GM21576 (cell line): ENCODE results near the gene LRRC57.
"Not testable (repeated sequence)": the region's sequence is repeated elsewhere in the genome, so short reads cannot be mapped to it uniquely, and the experiment has no call there.

ENCODE experiments used
- ATAC-seq: cut with Tn5 transposase; IDR thresholded peaks from one replicate; pipeline ENCODE4 v1.9.1; 2021; ENCODE audit warnings: mild to moderate bottlenecking, moderate library complexity; ENCODE audit not compliant: unreplicated experiment

Gene LRRC57

GRCh38 chr15:42548249-42549031 lies at the start of gene LRRC57, which contains the start of gene HAUS2:
LRRC57 (minus strand) TSS chr15:42548793; CDS start chr15:42548434, 359 bp downstream.
HAUS2 (plus strand) TSS chr15:42548838; CDS start chr15:42548873, 35 bp downstream.
- peak; percentile 70 for ATAC-seq

- ATAC-seq = no peak
These were observed 47.1 kb upstream of the LRRC57 start for GRCh38 chr15:42595626-42596240.

- no peak for ATAC-seq
These were observed 45.5 kb upstream of the LRRC57 start for GRCh38 chr15:42594095-42594494.

GRCh38 chr15:42593143-42593542 lies 44.5 kb upstream of the LRRC57 start:
- no peak for ATAC-seq

DNA sequence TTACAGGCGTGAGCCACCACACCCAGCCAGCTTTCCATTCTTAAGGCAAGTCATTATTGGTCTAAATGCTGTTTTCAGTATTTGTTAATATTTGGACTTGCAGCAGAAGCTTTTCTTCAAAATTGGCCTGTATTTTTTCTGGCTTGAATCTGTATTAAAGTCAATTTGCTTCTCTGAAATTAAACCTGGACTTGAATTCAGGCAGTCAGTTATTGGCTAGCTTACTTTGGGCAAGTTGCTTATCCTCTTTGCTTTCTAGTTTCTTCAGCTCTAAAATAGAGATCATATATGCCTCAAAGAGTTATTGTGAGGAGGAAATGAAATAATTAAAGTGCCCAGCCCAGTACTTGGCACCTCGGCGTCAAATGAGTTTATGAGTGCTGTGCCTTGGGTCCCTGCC lies 44.1 kb upstream of the LRRC57 start:
- no peak for ATAC-seq

DNA sequence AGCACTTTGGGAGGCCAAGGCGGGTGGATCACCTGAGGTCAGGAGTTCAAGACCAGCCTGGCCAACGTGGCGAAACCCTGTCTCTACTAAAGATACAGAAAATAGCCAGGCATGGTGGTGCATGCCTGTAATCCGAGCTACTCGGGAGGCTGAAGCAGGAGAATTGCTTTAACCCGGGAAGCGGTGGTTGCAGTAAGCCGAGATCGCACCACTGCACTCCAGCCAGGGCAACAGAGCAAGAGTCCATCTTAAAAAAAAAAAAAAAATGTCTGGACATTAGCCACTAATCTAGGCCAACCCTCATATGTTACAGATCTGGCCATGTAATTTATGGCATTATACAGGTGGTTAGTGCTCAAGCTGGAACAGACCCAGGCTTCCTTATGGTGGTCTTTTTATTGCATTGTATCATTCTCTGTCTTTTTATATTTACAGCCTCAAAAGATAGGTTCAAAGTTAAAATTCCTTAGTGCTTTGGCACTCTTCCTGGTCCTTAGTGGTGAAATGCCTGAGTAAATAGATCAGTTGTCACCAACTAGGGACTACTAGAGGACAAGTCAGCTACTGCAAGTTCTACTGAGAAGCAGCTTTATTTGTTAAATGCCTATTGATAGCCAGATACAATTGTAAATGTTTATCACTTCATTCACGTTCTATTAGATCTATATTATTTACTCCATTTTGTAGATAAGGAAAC lies 42.8 kb upstream of the LRRC57 start:
- no peak for ATAC-seq

DNA sequence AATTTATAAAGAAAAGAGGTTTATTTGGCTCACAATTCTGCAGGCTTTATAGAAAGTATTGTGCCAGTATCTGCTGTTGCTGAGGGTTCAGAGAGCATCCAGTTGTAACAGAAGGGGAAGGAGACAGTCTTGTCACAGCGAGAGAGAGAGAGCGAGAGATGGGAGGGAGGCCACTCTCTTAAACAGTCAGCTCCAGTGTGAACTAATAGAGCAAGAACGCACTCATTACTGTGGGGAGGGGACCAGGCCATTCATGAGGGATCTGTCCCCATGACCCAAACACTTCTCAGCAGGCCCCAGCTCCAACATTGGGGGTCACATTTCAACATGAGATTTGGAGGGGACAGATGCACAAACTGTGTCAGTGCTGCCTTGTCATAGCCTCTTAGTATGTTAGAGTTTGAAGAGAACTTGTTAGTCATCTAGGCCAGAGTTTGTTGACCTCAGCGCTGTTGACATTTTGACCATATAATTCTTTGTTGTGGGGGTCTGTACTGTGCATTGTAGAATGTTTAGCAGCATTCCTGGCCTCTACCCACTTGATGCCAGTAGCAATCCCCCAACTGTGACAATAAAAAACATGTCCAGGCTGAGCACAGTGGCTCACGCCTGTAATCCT lies 42.1 kb upstream of the LRRC57 start:
- ATAC-seq = no peak

GRCh38 chr15:42584031-42584765 lies 35.6 kb upstream of the LRRC57 start:
- no peak for ATAC-seq

DNA sequence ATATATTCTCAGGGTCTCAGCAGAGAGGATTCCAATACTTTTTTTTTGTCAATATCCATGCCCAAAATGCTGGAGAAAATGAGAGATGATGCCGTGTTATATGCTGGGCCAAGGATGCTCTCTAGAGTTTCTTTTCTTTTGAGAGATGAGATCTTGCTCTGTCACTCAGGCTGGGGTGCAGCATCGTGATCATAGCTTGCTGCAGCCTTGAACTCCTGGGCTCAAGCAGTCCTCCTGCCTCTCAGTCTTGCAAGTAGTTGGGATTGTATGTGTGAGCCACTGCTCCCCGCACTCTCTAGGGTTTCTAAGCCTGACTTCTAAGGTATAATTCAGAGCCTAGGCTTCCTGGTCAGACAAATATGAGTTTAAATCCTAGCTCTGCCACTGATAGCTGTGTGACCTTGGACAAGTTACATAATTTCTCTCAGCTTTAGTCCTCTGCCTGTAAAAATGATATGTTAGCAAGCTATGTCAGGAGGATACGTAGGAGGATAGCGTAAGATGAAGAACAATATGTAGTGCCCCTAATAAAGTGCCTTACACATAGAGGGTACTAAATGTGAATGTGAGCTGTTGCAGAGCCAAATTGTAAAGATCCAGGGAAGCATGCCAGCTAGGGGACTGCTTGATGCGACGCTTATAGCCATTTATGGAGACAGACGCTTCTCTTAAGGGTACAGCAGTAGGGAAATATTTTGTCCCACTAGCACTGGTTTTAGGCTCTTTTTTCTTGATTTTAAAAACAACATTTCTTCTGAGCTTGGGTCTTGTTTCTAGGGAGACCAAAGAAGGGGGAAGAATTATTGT lies 34.2 kb upstream of the LRRC57 start:
- ATAC-seq = no peak

DNA sequence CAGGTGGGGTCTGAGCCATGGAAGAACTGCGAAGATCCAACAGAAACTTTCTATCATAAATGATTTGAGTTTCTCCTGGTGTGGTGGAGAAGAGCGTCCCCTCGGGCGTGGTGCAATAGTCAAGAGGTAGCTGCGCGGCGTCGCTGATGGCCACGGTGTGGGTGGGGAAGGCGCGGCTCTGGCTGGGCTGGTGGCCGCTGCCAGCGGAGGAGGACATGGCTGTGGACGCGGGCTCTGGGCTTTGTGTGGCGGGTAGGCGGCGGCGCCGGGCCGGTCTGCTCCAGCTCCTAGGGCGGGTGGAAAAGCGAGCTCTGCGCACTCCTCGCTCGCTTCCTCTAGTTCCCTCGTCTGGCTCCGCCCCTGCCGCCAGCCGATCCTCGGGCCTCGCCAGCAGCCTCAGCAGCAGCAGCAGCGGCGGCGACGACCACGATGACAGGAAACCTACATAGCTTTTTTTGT lies 32.7 kb upstream of the LRRC57 start:
- no peak for ATAC-seq

GRCh38 chr15:42578984-42579537 lies 30.5 kb upstream of the LRRC57 start:
- no peak for ATAC-seq

GRCh38 chr15:42577514-42578031 lies 29.0 kb upstream of the LRRC57 start:
- ATAC-seq = no peak

DNA sequence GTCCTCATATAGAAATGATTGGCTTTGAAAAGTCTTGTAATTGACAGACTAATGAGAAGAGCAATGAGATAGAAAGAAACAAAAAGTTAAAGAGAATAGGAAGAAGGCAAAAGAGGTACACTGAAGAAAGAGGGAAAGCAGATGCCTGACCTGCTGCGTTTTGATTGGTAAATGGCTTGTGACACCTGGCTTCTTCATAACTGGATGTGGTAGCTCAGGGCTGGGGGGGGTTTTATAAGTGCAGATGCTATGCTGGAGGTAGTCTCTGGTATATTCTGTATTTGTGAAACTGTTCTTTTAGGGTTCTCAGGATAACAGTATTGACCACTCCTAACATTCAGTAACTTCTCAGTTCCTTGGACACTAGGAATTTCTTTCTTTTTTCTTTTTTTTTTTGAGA lies 28.2 kb upstream of the LRRC57 start:
- ATAC-seq = no peak

DNA sequence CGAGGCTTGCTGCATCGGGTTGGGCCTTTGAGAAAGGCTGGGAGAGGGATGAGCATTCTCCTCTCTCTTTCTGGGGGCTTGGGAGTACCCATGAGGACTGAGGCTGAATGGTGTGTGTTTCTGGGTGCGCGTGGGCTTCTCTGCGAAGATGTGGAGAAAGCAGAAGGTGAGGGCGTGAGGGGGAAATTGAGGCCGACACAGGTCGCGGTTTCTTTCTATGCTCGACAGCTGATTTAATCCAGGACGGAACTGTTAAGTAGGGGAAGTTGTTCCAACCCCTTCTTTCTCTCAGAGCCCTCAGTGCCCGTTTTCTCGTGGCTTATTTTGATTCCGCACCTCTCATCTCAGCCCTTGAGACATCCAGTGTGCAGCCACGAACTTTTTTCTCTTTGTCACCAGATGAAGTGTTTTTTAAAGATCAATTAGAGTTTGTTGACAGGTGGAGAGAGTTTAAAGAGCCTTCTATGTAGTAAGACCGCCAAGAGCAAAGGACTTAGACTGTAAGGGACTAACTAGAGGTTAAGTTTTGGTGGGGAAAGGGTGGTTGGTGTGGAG lies 27.5 kb upstream of the LRRC57 start:
- ATAC-seq = no peak

- peak; percentile 85 for ATAC-seq
These were observed 26.8 kb upstream of the LRRC57 start, which contains the start of gene STARD9 for GRCh38 chr15:42575188-42576039. STARD9 (plus strand) TSS chr15:42575606; CDS start chr15:42575716, 110 bp downstream.

- ATAC-seq = no peak
These were observed 10.1 kb upstream of the LRRC57 start for GRCh38 chr15:42558739-42559138.

DNA sequence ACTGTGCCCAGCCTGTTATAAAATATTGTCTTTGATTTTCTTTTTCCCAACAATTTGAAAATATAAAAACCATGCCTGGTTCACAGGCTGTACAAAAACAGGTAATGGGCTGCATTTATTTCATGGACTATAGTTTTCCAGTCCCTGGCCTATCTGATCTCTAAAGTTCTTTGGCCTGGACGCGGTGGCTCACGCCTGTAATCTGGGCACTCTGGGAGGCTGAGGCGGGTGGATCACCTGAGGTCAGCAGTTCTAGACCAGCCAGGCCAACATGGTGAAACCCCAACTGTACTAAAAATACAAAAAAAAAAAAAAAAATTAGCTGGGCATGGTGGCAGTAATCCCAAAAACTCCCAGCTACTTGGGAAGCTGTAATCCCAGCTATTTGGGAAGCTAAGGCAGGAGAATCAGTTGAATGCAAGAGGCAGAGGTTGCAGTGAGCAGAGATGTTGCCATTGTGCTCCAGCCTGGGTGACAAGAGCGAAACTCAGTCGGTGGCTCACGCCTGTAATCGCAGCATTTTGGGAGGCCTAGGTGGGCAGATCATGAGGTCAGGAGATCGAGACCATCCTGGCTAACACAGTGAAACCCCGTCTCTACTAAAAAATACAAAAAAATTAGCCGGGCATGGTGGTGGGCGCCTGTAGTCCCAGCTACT lies 8.1 kb upstream of the LRRC57 start:
- ATAC-seq = not testable (repeated sequence)
